ENCODE data around the gene PHF11.
"Not testable (repeated sequence)": the region's sequence is repeated elsewhere in the genome, so short reads cannot be mapped to it uniquely, and the experiment has no call there.

The PHF11 gene

DNA sequence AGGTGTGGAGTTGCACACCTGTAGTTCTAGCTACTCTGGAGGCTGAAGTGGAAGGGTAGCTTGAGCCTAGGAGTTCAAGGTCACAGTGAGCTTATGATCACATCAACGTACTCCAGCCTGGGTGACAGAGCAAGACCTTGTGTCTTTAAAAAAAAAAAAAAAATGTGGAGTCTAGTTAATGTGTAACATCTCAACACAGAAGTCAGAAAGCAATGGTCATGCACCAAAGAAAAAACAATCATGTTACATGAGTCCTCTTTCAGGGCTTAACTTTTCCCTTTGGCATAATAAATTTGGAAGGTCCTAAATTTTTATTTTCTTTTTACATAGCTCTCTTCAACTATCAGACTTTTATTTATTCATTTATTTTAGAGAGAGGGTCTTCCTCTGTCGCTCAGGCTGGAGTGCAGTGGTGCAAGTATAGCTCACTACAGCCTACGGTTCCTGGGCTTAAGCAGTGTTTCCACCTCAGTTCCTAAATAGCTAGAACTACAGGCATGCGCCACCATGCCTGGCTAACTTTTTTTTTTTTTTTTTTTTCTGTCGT is 29.4 kb upstream of the PHF11 start:
- no peak for DNase-seq (ENCODE audit: extremely low read depth, low read depth)
- TF ChIP-seq CTCF (IDR thresholded peaks at IDR 0.05; ENCODE audit: low read depth, low read length): no peak

DNA sequence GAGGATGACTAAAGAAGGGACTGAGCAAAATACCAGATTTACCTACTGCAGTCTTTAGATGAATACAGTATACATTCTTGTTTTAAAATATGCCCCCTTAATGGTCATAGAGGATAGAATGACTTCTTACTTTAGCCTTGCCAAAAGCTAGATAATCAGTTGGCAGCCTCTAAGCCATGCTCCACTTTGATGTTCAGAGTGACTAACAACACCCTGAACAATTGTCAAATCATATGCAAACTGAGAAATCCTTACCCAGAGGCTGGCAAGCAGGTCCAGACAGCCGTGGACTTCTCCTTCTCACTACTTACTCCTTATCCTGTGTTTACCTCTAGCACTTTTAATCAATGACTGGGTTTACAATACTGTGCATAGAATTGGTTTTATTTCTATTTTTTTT is 23.6 kb upstream of the PHF11 start:
- TF ChIP-seq CTCF (IDR thresholded peaks at IDR 0.05; ENCODE audit: low read depth, low read length): no peak
- DNase-seq (ENCODE audit: extremely low read depth, low read depth): no peak

DNA sequence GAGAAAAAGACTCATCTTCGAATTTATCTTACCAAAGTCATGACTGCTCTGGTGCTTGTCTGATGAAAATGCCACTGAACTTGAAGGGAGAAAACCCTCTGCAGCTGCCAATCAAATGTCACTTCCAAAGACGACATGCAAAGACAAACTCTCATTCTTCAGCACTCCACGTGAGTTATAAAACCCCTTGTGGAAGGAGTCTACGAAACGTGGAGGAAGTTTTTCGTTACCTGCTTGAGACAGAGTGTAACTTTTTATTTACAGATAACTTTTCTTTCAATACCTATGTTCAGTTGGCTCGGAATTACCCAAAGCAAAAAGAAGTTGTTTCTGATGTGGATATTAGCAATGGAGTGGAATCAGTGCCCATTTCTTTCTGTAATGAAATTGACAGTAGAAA is 19.2 kb upstream of the PHF11 start:
- no peak for DNase-seq (ENCODE audit: extremely low read depth, low read depth)
- TF ChIP-seq CTCF (IDR thresholded peaks at IDR 0.05; ENCODE audit: low read depth, low read length): no peak

- TF ChIP-seq CTCF (IDR thresholded peaks at IDR 0.05; ENCODE audit: low read depth, low read length): no peak
- DNase-seq (ENCODE audit: extremely low read depth, low read depth): no peak
These were observed 14.0 kb upstream of the PHF11 start for GRCh38 chr13:49481788-49482187.

DNA sequence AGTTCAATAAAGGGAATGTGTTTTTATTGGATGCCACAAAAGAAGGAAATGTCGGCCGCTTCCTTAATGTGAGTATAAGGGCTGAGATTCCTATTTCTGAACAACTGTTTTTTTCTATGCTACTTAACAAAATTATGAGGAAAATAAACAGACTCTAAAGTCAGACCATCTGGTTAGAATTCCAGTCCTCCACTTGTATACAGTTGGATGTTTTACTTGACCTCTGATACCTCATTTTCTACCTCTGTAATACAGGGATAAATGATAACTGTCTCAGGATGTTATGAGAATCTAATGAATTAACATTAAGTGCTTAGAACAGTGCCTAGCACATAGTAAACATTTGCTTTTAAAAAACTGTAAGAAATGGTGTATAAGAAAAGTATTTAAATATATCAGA is 7.2 kb upstream of the PHF11 start:
- no peak for DNase-seq (ENCODE audit: extremely low read depth, low read depth)
- no peak for TF ChIP-seq CTCF (IDR thresholded peaks at IDR 0.05; ENCODE audit: low read depth, low read length)

- TF ChIP-seq CTCF (IDR thresholded peaks at IDR 0.05; ENCODE audit: low read depth, low read length): no peak
- DNase-seq (ENCODE audit: extremely low read depth, low read depth): no peak
These were observed 1.1 kb upstream of the PHF11 start for GRCh38 chr13:49494645-49495044.

- not testable (repeated sequence) for DNase-seq (ENCODE audit: extremely low read depth, low read depth)
These were observed 1.1 kb downstream of the PHF11 start for GRCh38 chr13:49496837-49497236.

- TF ChIP-seq CTCF (IDR thresholded peaks at IDR 0.05; ENCODE audit: low read depth, low read length): no peak
- DNase-seq (ENCODE audit: extremely low read depth, low read depth): no peak
These were observed 1.5 kb downstream of the PHF11 start for GRCh38 chr13:49497272-49497671.
